PC-3 (cell line): ENCODE measurements around the gene KCNJ15. TPM values are rescaled to one million over a fixed set of nuclear protein-coding genes. Genes with fewer than 3 reads are reported as not detected.
A peak's percentile ranks its signal among the peaks of the same experiment; 100 is the strongest.

Experiments used
- ATAC-seq: fragments of 200-7000 bp; cut with Tn5 transposase; 2 replicates; pipeline ENCODE4 v1.9.1; 2020; ENCODE audit warnings: mild to moderate bottlenecking, moderate library complexity
- BruUV-seq: library from RNA; stranded (reverse); fragments of 400-500 nt; replicated peaks from 2 replicates; lab custom pipeline; 2021; lab: Mats Ljungman, UMichigan
- CTCF ChIA-PET: fragments of 300-600 bp; sonication (Branson Sonifier 250); formaldehyde crosslinking; loops from one replicate; lab custom pipeline; 2022; ENCODE audit warnings: antibody characterized with exemption; lab: Charles Lee
- POLR2A ChIA-PET: fragments of 300-600 bp; sonication (Branson Sonifier 250); formaldehyde crosslinking; loops from one replicate; lab custom pipeline; 2022; ENCODE audit warnings: antibody characterized with exemption; ENCODE audit not compliant: unreplicated experiment; lab: Charles Lee
- DNase-seq: peaks from one replicate; pipeline ENCODE4 v3.0.0-alpha.2; 2015
- H2AFZ ChIP-seq: fragments of 300-600 bp; sonication (generic); 2 replicates; pipeline ENCODE4 v1.6.0; 2016; ENCODE audit warnings: antibody characterized with exemption, low read length
- H3F3A ChIP-seq: fragments of 300-600 bp; sonication (generic); one replicate; pipeline ENCODE4 v1.6.0; 2017; ENCODE audit warnings: antibody characterized with exemption, low read length, control low read depth, mild to moderate bottlenecking; ENCODE audit not compliant: unreplicated experiment
- H3K27ac ChIP-seq: fragments of 300-600 bp; sonication (generic); 2 replicates; pipeline ENCODE4 v1.5.1; 2016; ENCODE audit warnings: mild to moderate bottlenecking, low read length
- H3K27me3 ChIP-seq: fragments of 300-600 bp; sonication (generic); 2 replicates; pipeline ENCODE4 v1.6.1; 2016; ENCODE audit warnings: low read length, mixed read lengths
- H3K36me3 ChIP-seq: fragments of 300-600 bp; sonication (generic); 2 replicates; pipeline ENCODE4 v1.6.1; 2016; ENCODE audit warnings: low read depth, mixed run types, low read length, mixed read lengths
- H3K4me1 ChIP-seq: fragments of 300-600 bp; sonication (generic); 2 replicates; pipeline ENCODE4 v1.5.1; 2016; ENCODE audit warnings: low read length; ENCODE audit not compliant: insufficient read depth
- H3K4me2 ChIP-seq: fragments of 300-600 bp; sonication (generic); 2 replicates; pipeline ENCODE4 v1.6.0; 2016; ENCODE audit warnings: low read length
- H3K4me3 ChIP-seq: fragments of 300-600 bp; sonication (generic); 2 replicates; pipeline ENCODE4 v1.5.1; 2016; ENCODE audit warnings: mild to moderate bottlenecking, low read length, mixed read lengths
- H3K79me2 ChIP-seq: fragments of 300-600 bp; sonication (generic); 2 replicates; pipeline ENCODE4 v1.6.1; 2017; ENCODE audit warnings: low read length, mixed read lengths
- H3K9ac ChIP-seq: fragments of 300-600 bp; sonication (generic); 2 replicates; pipeline ENCODE4 v1.6.0; 2016; ENCODE audit warnings: mild to moderate bottlenecking, low read length
- H3K9me2 ChIP-seq: fragments of 300-600 bp; sonication (generic); replicated peaks from 2 replicates; pipeline ENCODE4 v1.6.1; 2016; ENCODE audit warnings: mixed run types, low read length, mixed read lengths
- H3K9me3 ChIP-seq: fragments of 300-600 bp; sonication (generic); 2 replicates; pipeline ENCODE4 v1.6.1; 2016; ENCODE audit warnings: low read length, mixed read lengths
- H4K20me1 ChIP-seq: fragments of 300-600 bp; sonication (generic); 2 replicates; pipeline ENCODE4 v1.6.1; 2016; ENCODE audit warnings: low read length, mixed read lengths
- CTCF ChIP-seq: fragments of 300-600 bp; sonication (generic); conservative IDR thresholded peaks from 2 replicates; pipeline ENCODE4 v1.5.1; 2017; ENCODE audit warnings: antibody characterized with exemption, low read depth, mild to moderate bottlenecking, low read length
- EZH2 ChIP-seq: fragments of 300-600 bp; sonication (generic); IDR thresholded peaks from one replicate; pipeline ENCODE4 v1.6.1; 2017; ENCODE audit warnings: antibody characterized with exemption, mild to moderate bottlenecking, low read length; ENCODE audit not compliant: unreplicated experiment
- EZH2phosphoT487 ChIP-seq: fragments of 300-600 bp; sonication (generic); IDR thresholded peaks from 2 replicates; pipeline ENCODE4 v1.6.1; 2018; ENCODE audit warnings: mild to moderate bottlenecking, antibody characterized with exemption, low read length, borderline replicate concordance
- intact Hi-C: fragments of 100-400 bp; cut with micrococcal nuclease; formaldehyde crosslinking; loops from 2 replicates; pipeline ENCODE4 v1.9.0; 2023
- total RNA-seq: library from RNA; depleted of rRNA; stranded (reverse); fragments of >200 nt; gene quantifications from 2 replicates; pipeline ENCODE4 v1.2.3, GENCODE V29; 2014

KCNJ15 gene
- total RNA-seq, 1 experiment from 2014 or later = 0.26 TPM

GRCh38 chr21:38289705-38290485, 33.1 kb downstream of the KCNJ15 start:
- H3K79me2 ChIP-seq = no peaks in the 10 kb centered on the region
- H3K9me2 ChIP-seq = no peaks in the 10 kb centered on the region
- H3F3A ChIP-seq = no peaks in the 10 kb centered on the region
- BruUV-seq = no TSS peak
- DNase-seq (peak; percentile 91), ATAC-seq (peak; percentile 83)
- peak overlapping the region; percentile 39; the same call in 1 of the 2 replicates for H2AFZ ChIP-seq
- H3K36me3 ChIP-seq = no peaks in the 10 kb centered on the region
- intact Hi-C loops = no loop called here
- no peaks in the 10 kb centered on the region for H3K27me3 ChIP-seq
- peaks cover 29% of the 10 kb centered on the region for H3K4me1 ChIP-seq
- no peak for TF ChIP-seq EZH2
- TF ChIP-seq EZH2phosphoT487 = no peak
- TF ChIP-seq CTCF = no peak
- H4K20me1 ChIP-seq = no peaks in the 10 kb centered on the region
- peak overlapping the region; percentile 51 for H3K27ac ChIP-seq
- H3K4me2 ChIP-seq = peak overlapping the region; percentile 31
- ChIA-PET POLR2A (no interaction called here), CTCF (no interaction called here)
- peak overlapping the region; percentile 29; the same call in 1 of the 2 replicates for H3K9ac ChIP-seq
- no peaks in the 10 kb centered on the region for H3K9me3 ChIP-seq
- no peak overlapping the region for H3K4me3 ChIP-seq

- intact Hi-C loops = no loop called here
- Histone ChIP-seq H3K79me2 (no peaks in the 10 kb centered on the region), H3K4me1 (peaks cover 29% of the 10 kb centered on the region), H3K9me2 (no peaks in the 10 kb centered on the region), H3K9ac (no peak overlapping the region), H3K9me3 (no peaks in the 10 kb centered on the region), H3K4me2 (no peak overlapping the region), H3K27me3 (no peaks in the 10 kb centered on the region), H3K36me3 (no peaks in the 10 kb centered on the region), H3F3A (no peaks in the 10 kb centered on the region), H3K4me3 (no peak overlapping the region), H3K27ac (no peak overlapping the region), H4K20me1 (no peaks in the 10 kb centered on the region), H2AFZ (no peak overlapping the region)
- no TSS peak for BruUV-seq
- no peak for TF ChIP-seq EZH2
- TF ChIP-seq EZH2phosphoT487 = no peak
- no peak for TF ChIP-seq CTCF
- ATAC-seq = no peak
- ChIA-PET POLR2A (no interaction called here), CTCF (no interaction called here)
- DNase-seq = no peak
These were observed 34.0 kb downstream of the KCNJ15 start for GRCh38 chr21:38290809-38291208.

GRCh38 chr21:38291874-38292273, 35.1 kb downstream of the KCNJ15 start:
- no peaks in the 10 kb centered on the region for H3K36me3 ChIP-seq
- intact Hi-C loops = no loop called here
- no peak for TF ChIP-seq EZH2phosphoT487
- no peak for TF ChIP-seq CTCF
- TF ChIP-seq EZH2 = no peak
- H3K4me2 ChIP-seq = no peak overlapping the region
- no peaks in the 10 kb centered on the region for H3F3A ChIP-seq
- no peak overlapping the region for H3K4me3 ChIP-seq
- ChIA-PET POLR2A (no interaction called here), CTCF (no interaction called here)
- peaks cover 34% of the 10 kb centered on the region for H3K4me1 ChIP-seq
- no peaks in the 10 kb centered on the region for H3K79me2 ChIP-seq
- H3K27ac ChIP-seq = peak overlapping the region; percentile 41
- H3K9ac ChIP-seq = no peak overlapping the region
- no peak overlapping the region for H2AFZ ChIP-seq
- ATAC-seq (no peak), DNase-seq (no peak)
- no TSS peak for BruUV-seq
- H3K27me3 ChIP-seq = no peaks in the 10 kb centered on the region
- no peaks in the 10 kb centered on the region for H3K9me2 ChIP-seq
- no peaks in the 10 kb centered on the region for H3K9me3 ChIP-seq
- H4K20me1 ChIP-seq = no peaks in the 10 kb centered on the region
